Fibroblast of lung (primary cell): Measurements from ENCODE around the gene FAM53B.

Source experiments
- CTCF ChIP-seq, 2 donors: IDR thresholded peaks in 1 of 2; conservative IDR thresholded peaks in 1 of 2; 1 replicate in 1 of 2; 2 replicates in 1 of 2; pipeline ENCODE4 v1.5.1; 2011 to 2012; ENCODE audit warnings: low read length in 2 of 2, control low read depth in 1 of 2, inconsistent platforms in 1 of 2, low read depth in 1 of 2, mild to moderate bottlenecking in 1 of 2
- EZH2 ChIP-seq: IDR thresholded peaks from 2 replicates; pipeline ENCODE4 v1.5.1; 2012; ENCODE audit warnings: low read length, control low read depth, mild to moderate bottlenecking; ENCODE audit errors: missing control alignments

DNA sequence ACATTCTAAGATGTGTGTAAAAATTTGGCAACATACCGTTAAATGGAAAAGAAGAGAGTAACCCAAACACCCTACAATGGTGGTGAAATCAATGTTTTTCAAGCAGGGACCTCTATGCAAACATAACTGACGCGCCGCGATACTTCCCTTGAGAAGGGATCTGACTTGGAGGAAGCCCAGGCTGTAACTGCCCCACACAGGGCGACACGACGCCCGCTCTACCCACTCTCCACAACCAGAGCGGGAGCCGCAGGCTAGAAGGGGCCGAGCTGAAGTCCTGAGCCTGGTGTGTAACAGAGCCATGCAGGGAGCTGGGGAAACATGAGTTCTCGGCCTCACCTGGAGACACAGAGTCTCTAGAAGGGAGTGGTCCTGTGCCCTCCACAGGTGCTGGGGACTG lies 120.2 kb downstream of the FAM53B start:
- TF ChIP-seq CTCF (conservative IDR thresholded peaks at IDR 0.05 in 1 of 2, IDR thresholded peaks at IDR 0.05 in 1 of 2; ENCODE audit: low read depth in 1 of 2, low read length in 2 of 2) (no peak), EZH2 (no peak)
